C4-2B (cell line): ENCODE results near the gene DEDD2.

Experiments used
- H3K27ac ChIP-seq: fragments of 450-650 bp; 2 replicates; pipeline ENCODE4 v1.5.1; 2017
- CTCF ChIP-seq: fragments of 450-650 bp; conservative IDR thresholded peaks from 2 replicates; pipeline ENCODE4 v1.5.1; 2017; ENCODE audit warnings: mild to moderate bottlenecking
- ZFX ChIP-seq: fragments of 450-650 bp; IDR thresholded peaks from 2 replicates; pipeline ENCODE4 v1.6.1; 2017

Gene DEDD2

GRCh38 chr19:42235181-42235580 lies 17.7 kb upstream of the DEDD2 start:
- no peak overlapping the region for H3K27ac ChIP-seq
- no peak for TF ChIP-seq ZFX
- TF ChIP-seq CTCF: no peak

- H3K27ac ChIP-seq: no peak overlapping the region
- no peak for TF ChIP-seq CTCF
- no peak for TF ChIP-seq ZFX
Observed at GRCh38 chr19:42234364-42234763, 16.9 kb upstream of the DEDD2 start.

DNA sequence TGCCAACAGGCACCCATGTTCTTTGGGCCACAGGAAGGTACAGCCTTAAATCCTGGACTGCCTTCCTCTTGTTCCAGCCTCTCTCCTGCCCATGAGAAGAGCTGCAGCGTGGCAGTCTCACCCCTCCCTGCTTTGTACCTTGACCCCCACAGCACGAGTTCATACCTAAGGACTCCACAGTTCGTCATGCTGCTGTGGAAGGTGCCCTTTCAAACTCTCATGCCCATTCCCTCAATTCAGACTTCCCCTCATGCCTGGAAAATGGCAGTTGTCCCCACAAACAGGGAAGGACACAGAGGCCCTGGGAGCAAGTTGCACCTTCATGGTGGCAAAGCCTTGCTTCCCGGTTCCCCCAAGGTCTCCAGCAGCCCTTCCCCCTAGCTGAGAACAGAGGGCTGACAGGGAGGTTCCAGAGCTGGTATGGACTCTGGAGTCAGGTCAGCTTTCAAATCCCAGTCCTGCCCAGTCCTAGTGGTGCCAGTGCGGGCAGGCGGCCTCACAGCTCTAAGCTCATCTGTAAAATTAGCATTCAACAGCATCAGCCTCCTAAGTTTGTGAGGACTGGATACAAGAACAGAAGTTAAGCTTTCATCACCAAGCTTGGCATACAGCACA lies 16.3 kb upstream of the DEDD2 start:
- H3K27ac ChIP-seq: no peak overlapping the region
- no peak for TF ChIP-seq CTCF
- no peak for TF ChIP-seq ZFX

- H3K27ac ChIP-seq: no peak overlapping the region
- TF ChIP-seq CTCF: no peak
- no peak for TF ChIP-seq ZFX
Observed at GRCh38 chr19:42233106-42233505, 15.6 kb upstream of the DEDD2 start.

- no peak overlapping the region for H3K27ac ChIP-seq
- TF ChIP-seq CTCF (no peak), ZFX (no peak)
Observed at GRCh38 chr19:42232435-42232834, 15.0 kb upstream of the DEDD2 start.

DNA sequence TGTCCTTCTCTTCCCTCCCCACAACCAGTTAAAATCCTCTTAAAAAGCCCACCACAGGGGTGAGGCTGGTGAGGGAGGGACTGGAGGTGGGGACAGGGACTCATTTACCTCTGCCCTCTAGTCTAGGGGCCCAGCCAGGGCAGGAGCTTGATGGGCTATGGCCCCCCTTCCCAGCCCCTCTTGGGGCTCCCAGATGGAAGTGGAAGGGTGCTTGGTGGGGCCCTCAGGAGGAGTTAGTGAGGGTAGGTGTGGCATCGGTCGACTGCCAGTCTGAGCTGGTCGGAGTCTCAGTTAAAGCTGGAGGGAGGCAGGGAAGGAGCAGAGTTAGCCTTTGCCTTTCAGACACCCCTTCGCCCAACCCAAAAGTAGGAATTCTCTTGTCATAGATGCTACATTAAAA lies 13.1 kb upstream of the DEDD2 start:
- no peak for TF ChIP-seq CTCF
- no peak for TF ChIP-seq ZFX
- H3K27ac ChIP-seq: no peak overlapping the region

DNA sequence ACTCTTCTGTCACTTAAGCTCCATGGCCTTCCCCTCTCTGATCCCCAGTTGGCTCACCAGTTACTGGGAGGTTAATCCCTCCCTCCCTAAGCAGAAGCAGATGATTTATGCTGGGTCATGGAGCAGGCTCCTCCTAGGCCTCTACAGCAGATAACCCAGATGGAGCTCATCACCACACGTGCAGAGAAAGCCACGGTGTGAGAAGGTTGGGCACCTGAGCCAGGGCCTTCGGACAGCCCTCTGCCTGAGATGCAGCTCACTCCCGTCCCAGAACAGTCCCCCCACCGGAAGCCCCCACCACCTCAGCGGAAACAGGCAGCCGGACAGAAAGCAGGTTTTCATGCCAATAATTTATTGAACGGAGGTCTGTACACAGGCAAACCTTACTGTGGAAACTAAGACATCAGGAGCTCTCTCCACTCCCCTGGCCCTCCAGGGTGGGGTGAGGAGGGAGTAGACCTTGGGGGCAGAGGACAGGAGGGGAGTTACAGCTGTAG lies 12.4 kb upstream of the DEDD2 start:
- no peak overlapping the region for H3K27ac ChIP-seq
- TF ChIP-seq ZFX (no peak), CTCF (no peak)
